A549 treated with Mapracorat at 1 μM for 4 hours (cell line): ENCODE results near the gene RPL15. TPM values are rescaled to one million over a fixed set of nuclear protein-coding genes. Genes with fewer than 3 reads are reported as not detected.

Experiments
- total RNA-seq: library from RNA; stranded (reverse); fragments of 200-300 nt; extraction: Qiagen RNA extraction; gene quantifications from 5 replicates; pipeline ENCODE4 v1.2.3, GENCODE V29; 2022

Gene RPL15
- 2,921 to 3,544 TPM (median 2,997 TPM) in 5 replicates for total RNA-seq

GRCh38 chr3:23916886-23917678 lies at the start of gene RPL15, which contains the start of gene NKIRAS1:
RPL15 (plus strand) TSS chr3:23917132; CDS start chr3:23917860, 728 bp downstream.
NKIRAS1 (minus strand) TSS chr3:23916990; CDS start chr3:23910904, 6,086 bp downstream.

GRCh38 chr3:23944861-23945662 lies 28.1 kb downstream of the RPL15 start, which contains the start of gene NR1D2:
NR1D2 (plus strand) TSS chr3:23945286; CDS start chr3:23945579, 293 bp downstream.

Other genes with a start within 250 kb of the RPL15 start
- gene UBE2E1, start 111.2 kb upstream of the RPL15 start, total RNA-seq = 94.9 to 115 TPM (median 103 TPM) in 5 replicates
- gene NKIRAS1, start 142 bp upstream of the RPL15 start, total RNA-seq = 8.9 to 12.3 TPM (median 10.1 TPM) in 5 replicates
- 9.2 to 12.8 TPM (median 9.5 TPM) in 5 replicates for gene NR1D2, start 28.2 kb downstream of the RPL15 start, total RNA-seq